GM18520 (cell line): ENCODE data around the gene PGRMC2.

ENCODE experiments used
- ATAC-seq: cut with Tn5 transposase; IDR thresholded peaks from one replicate; pipeline ENCODE4 v1.9.1; 2021; ENCODE audit not compliant: unreplicated experiment

PGRMC2 gene

GRCh38 chr4:128287141-128287870 lies at the start of gene PGRMC2:
PGRMC2 (minus strand) TSS chr4:128287813; CDS start chr4:128287790, 23 bp downstream.
- ATAC-seq: no peak

- ATAC-seq: no peak
Observed at GRCh38 chr4:128335541-128335940, 47.9 kb upstream of the PGRMC2 start.

GRCh38 chr4:128334256-128334655 lies 46.6 kb upstream of the PGRMC2 start:
- ATAC-seq: no peak

GRCh38 chr4:128333309-128334018 lies 45.9 kb upstream of the PGRMC2 start:
- ATAC-seq: no peak

GRCh38 chr4:128332081-128332480 lies 44.5 kb upstream of the PGRMC2 start:
- ATAC-seq: no peak

- no peak for ATAC-seq
Observed at GRCh38 chr4:128329638-128330037, 42.0 kb upstream of the PGRMC2 start.

- no peak for ATAC-seq
Observed at GRCh38 chr4:128328106-128328505, 40.5 kb upstream of the PGRMC2 start.

GRCh38 chr4:128323401-128323800 lies 35.8 kb upstream of the PGRMC2 start:
- ATAC-seq: no peak

GRCh38 chr4:128322986-128323385 lies 35.4 kb upstream of the PGRMC2 start:
- ATAC-seq: no peak

GRCh38 chr4:128322311-128322710 lies 34.7 kb upstream of the PGRMC2 start:
- no peak for ATAC-seq

GRCh38 chr4:128320656-128321055 lies 33.0 kb upstream of the PGRMC2 start:
- no peak for ATAC-seq

GRCh38 chr4:128315756-128316520 lies 28.3 kb upstream of the PGRMC2 start:
- no peak for ATAC-seq

GRCh38 chr4:128311659-128312403 lies 24.2 kb upstream of the PGRMC2 start:
- ATAC-seq: no peak

GRCh38 chr4:128310266-128310697 lies 22.7 kb upstream of the PGRMC2 start:
- ATAC-seq: no peak

GRCh38 chr4:128309585-128309984 lies 22.0 kb upstream of the PGRMC2 start:
- ATAC-seq: no peak

- ATAC-seq: no peak
Observed at GRCh38 chr4:128308986-128309385, 21.4 kb upstream of the PGRMC2 start.

GRCh38 chr4:128307123-128307571 lies 19.5 kb upstream of the PGRMC2 start:
- ATAC-seq: peak; percentile 59

- no peak for ATAC-seq
Observed at GRCh38 chr4:128305942-128306341, 18.3 kb upstream of the PGRMC2 start.

GRCh38 chr4:128303986-128304385 lies 16.4 kb upstream of the PGRMC2 start:
- no peak for ATAC-seq

- no peak for ATAC-seq
Observed at GRCh38 chr4:128303405-128303785, 15.8 kb upstream of the PGRMC2 start.

- ATAC-seq: no peak
Observed at GRCh38 chr4:128301979-128302378, 14.4 kb upstream of the PGRMC2 start.
